DMS 273 (cell line): ENCODE measurements around the gene MYRIP.

Experiments used
- DNase-seq: peaks from one replicate; lab custom pipeline; 2025; ENCODE audit not compliant: unreplicated experiment; lab: John Stamatoyannopoulos, UW

The MYRIP gene

DNA sequence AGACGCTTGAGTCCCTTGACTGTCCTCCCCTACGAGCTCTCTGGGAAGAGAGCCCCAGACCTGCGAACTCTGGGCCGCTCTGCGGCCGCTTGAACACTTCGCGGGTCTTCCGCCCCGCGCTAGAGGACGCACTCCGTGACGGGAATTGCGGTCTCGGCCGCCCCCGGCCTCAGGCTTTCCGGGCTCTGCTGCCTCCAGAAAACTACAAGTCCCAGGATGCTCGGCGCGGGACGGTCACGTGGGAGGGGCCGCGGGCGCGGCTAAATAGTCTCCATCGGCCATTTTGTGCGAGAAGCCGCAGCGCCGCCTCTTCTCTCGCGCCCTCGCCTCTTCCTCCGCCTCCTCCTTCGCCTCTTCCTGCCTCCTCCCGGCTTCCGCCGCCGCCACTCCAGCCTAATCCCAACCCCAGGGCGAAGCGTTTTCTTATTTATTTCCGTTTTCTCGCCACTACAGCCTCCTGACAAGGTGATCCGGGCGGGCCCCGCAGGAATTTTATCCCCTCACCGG is 500.1 kb downstream of the MYRIP start, which contains the start of gene EIF1B:
EIF1B (plus strand) TSS at position 290 of the 507 bp plus-strand sequence. CDS start 235 bp downstream, outside the sequence.
- peak; percentile 98 for DNase-seq
